Choroid plexus epithelial cell (primary cell): ENCODE data around the gene EIF2A.
A peak's percentile ranks its signal among the peaks of the same experiment; 100 is the strongest.

ENCODE experiments used
- DNase-seq: peaks from one replicate; pipeline ENCODE4 v3.0.0-alpha.2; 2010; ENCODE audit warnings: low read depth
- H3K4me3 ChIP-seq: 2 replicates; pipeline ENCODE4 v1.5.1; 2011; ENCODE audit warnings: low read depth, mild to moderate bottlenecking, control low read depth, low read length, moderate library complexity
- TF ChIP-seq, protein P1 (sequence below): conservative IDR thresholded peaks from 2 replicates; pipeline ENCODE4 v1.5.1; 2011; ENCODE audit warnings: low read depth, mild to moderate bottlenecking, control low read depth, inconsistent platforms, low read length, moderate library complexity

EIF2A gene

GRCh38 chr3:150547045-150547741 lies 606 bp downstream of the EIF2A start:
- TF ChIP-seq, protein P1, sequence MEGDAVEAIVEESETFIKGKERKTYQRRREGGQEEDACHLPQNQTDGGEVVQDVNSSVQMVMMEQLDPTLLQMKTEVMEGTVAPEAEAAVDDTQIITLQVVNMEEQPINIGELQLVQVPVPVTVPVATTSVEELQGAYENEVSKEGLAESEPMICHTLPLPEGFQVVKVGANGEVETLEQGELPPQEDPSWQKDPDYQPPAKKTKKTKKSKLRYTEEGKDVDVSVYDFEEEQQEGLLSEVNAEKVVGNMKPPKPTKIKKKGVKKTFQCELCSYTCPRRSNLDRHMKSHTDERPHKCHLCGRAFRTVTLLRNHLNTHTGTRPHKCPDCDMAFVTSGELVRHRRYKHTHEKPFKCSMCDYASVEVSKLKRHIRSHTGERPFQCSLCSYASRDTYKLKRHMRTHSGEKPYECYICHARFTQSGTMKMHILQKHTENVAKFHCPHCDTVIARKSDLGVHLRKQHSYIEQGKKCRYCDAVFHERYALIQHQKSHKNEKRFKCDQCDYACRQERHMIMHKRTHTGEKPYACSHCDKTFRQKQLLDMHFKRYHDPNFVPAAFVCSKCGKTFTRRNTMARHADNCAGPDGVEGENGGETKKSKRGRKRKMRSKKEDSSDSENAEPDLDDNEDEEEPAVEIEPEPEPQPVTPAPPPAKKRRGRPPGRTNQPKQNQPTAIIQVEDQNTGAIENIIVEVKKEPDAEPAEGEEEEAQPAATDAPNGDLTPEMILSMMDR, result no peak
- H3K4me3 ChIP-seq, result peak overlapping the region; percentile 61
- DNase-seq, result peak; percentile 15

GRCh38 chr3:150555859-150556436 lies 9.4 kb downstream of the EIF2A start:
- DNase-seq, result no peak
- H3K4me3 ChIP-seq, result no peak overlapping the region
- TF ChIP-seq, protein P1, result no peak

- no peak for DNase-seq
- TF ChIP-seq, protein P1, result no peak
- H3K4me3 ChIP-seq, result no peak overlapping the region
Observed at GRCh38 chr3:150556792-150557191, 10.2 kb downstream of the EIF2A start.

DNA sequence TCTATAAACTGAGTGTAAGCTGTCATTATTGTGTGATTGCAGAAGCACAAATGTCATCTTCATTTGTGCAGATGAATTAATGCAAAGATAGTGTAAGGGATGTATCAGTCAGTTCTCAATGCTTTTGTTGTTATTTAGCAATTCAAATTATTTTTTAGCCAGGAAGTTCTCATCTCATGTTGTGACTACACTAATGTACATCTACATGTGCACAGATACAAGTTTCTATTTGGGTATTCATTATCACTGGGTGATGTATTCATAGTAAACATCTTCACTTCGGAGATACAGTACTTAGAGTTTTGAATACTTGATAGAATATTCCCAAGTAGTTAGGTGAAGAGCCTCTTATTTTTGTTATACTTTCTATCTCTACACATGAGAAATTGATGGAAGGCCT lies 11.1 kb downstream of the EIF2A start:
- no peak overlapping the region for H3K4me3 ChIP-seq
- TF ChIP-seq, protein P1, result no peak
- DNase-seq, result no peak

- TF ChIP-seq, protein P1, result no peak
- no peak overlapping the region for H3K4me3 ChIP-seq
- DNase-seq, result no peak
Observed at GRCh38 chr3:150564243-150564642, 17.7 kb downstream of the EIF2A start.

- DNase-seq, result no peak
- TF ChIP-seq, protein P1, result no peak
- H3K4me3 ChIP-seq, result no peak overlapping the region
Observed at GRCh38 chr3:150567328-150567727, 20.7 kb downstream of the EIF2A start.

- peak; percentile 43 for DNase-seq
- TF ChIP-seq, protein P1, result no peak
- no peak overlapping the region for H3K4me3 ChIP-seq
Observed at GRCh38 chr3:150577855-150578254, 31.3 kb downstream of the EIF2A start.
